Activated naive CD4-positive, alpha-beta T cell treated with anti-CD3 and anti-CD28 coated beads for 36 hours (primary cell): Measurements from ENCODE around the gene KAZN. TPM values are rescaled to one million over a fixed set of nuclear protein-coding genes. Genes with fewer than 3 reads are reported as not detected.
"Not testable (repeated sequence)": the region's sequence is repeated elsewhere in the genome, so short reads cannot be mapped to it uniquely, and the experiment has no call there.

ENCODE experiments used
- CTCF ChIA-PET: fragments of 350-600 bp; sonication (Branson Sonifier 250); formaldehyde crosslinking; loops from one replicate; lab custom pipeline; 2021; ENCODE audit warnings: antibody characterized with exemption; lab: Charles Lee
- DNase-seq: peaks from one replicate; pipeline ENCODE4 v3.0.0-alpha.2; 2020
- H3K27ac Mint-ChIP-seq: one replicate; pipeline ENCODE4 v1.8.0; 2021; ENCODE audit warnings: mild to moderate bottlenecking, mixed read lengths
- H3K27me3 Mint-ChIP-seq: one replicate; pipeline ENCODE4 v1.8.0; 2021; ENCODE audit warnings: low read depth, mixed read lengths
- H3K36me3 Mint-ChIP-seq: one replicate; pipeline ENCODE4 v1.8.0; 2021; ENCODE audit warnings: low read depth, mixed read lengths
- H3K4me1 Mint-ChIP-seq: one replicate; pipeline ENCODE4 v1.8.0; 2021; ENCODE audit warnings: low read depth, mixed read lengths
- H3K4me3 Mint-ChIP-seq: one replicate; pipeline ENCODE4 v1.8.0; 2021; ENCODE audit warnings: mild to moderate bottlenecking, moderate library complexity, mixed read lengths
- H3K9me3 Mint-ChIP-seq: one replicate; pipeline ENCODE4 v1.8.0; 2021; ENCODE audit warnings: mixed read lengths
- intact Hi-C: fragments of 100-400 bp; cut with micrococcal nuclease; formaldehyde crosslinking; loops from one replicate; pipeline ENCODE4 v1.15.1; 2023
- total RNA-seq, 2 experiments: library from RNA; stranded (reverse); gene quantifications; one replicate each; pipeline ENCODE4 v1.2.3, GENCODE V29; 2021

KAZN gene
- total RNA-seq, 2 experiments from 2014 or later = 0.55 to 0.59 TPM

GRCh38 chr1:14571810-14572767, 26.4 kb upstream of the KAZN start:
- Mint-ChIP-seq H3K4me3 (no peak overlapping the region), H3K9me3 (peaks cover 5% of the 10 kb centered on the region), H3K36me3 (no peaks in the 10 kb centered on the region), H3K4me1 (no peaks in the 10 kb centered on the region), H3K27me3 (peaks cover 16% of the 10 kb centered on the region), H3K27ac (no peak overlapping the region)
- DNase-seq = peak; percentile 14
- intact Hi-C loops = no loop called here
- CTCF ChIA-PET = no interaction called here

GRCh38 chr1:14572861-14573260, 25.6 kb upstream of the KAZN start:
- H3K4me1 Mint-ChIP-seq = no peaks in the 10 kb centered on the region
- H3K36me3 Mint-ChIP-seq = no peaks in the 10 kb centered on the region
- peaks cover 16% of the 10 kb centered on the region for H3K27me3 Mint-ChIP-seq
- no peak overlapping the region for H3K4me3 Mint-ChIP-seq
- peaks cover 5% of the 10 kb centered on the region for H3K9me3 Mint-ChIP-seq
- H3K27ac Mint-ChIP-seq = no peak overlapping the region
- intact Hi-C loops = no loop called here
- no peak for DNase-seq
- CTCF ChIA-PET = no interaction called here

- intact Hi-C loops = no loop called here
- no peaks in the 10 kb centered on the region for H3K36me3 Mint-ChIP-seq
- peaks cover 12% of the 10 kb centered on the region for H3K27me3 Mint-ChIP-seq
- H3K9me3 Mint-ChIP-seq = peaks cover 13% of the 10 kb centered on the region
- no peak for DNase-seq
- no peak overlapping the region for H3K27ac Mint-ChIP-seq
- no peak overlapping the region for H3K4me3 Mint-ChIP-seq
- CTCF ChIA-PET = no interaction called here
- no peaks in the 10 kb centered on the region for H3K4me1 Mint-ChIP-seq
Measured at GRCh38 chr1:14576155-14576554, 22.3 kb upstream of the KAZN start.

- intact Hi-C loops = no loop called here
- H3K4me1 Mint-ChIP-seq = no peaks in the 10 kb centered on the region
- peaks cover 5% of the 10 kb centered on the region for H3K27me3 Mint-ChIP-seq
- CTCF ChIA-PET = no interaction called here
- DNase-seq = no peak
- H3K4me3 Mint-ChIP-seq = no peak overlapping the region
- no peak overlapping the region for H3K27ac Mint-ChIP-seq
- peaks cover 18% of the 10 kb centered on the region for H3K9me3 Mint-ChIP-seq
- H3K36me3 Mint-ChIP-seq = no peaks in the 10 kb centered on the region
Measured at GRCh38 chr1:14577261-14577660, 21.2 kb upstream of the KAZN start.

- H3K27me3 Mint-ChIP-seq = peaks cover 5% of the 10 kb centered on the region
- CTCF ChIA-PET = no interaction called here
- H3K9me3 Mint-ChIP-seq = peaks cover 18% of the 10 kb centered on the region
- no peak overlapping the region for H3K4me3 Mint-ChIP-seq
- H3K36me3 Mint-ChIP-seq = no peaks in the 10 kb centered on the region
- no peak overlapping the region for H3K27ac Mint-ChIP-seq
- intact Hi-C loops = no loop called here
- DNase-seq = no peak
- H3K4me1 Mint-ChIP-seq = no peaks in the 10 kb centered on the region
Measured at GRCh38 chr1:14578156-14578555, 20.3 kb upstream of the KAZN start.

- H3K27ac Mint-ChIP-seq, DNase-seq, H3K4me3 Mint-ChIP-seq, H3K4me1 Mint-ChIP-seq, H3K27me3 Mint-ChIP-seq, CTCF ChIA-PET, H3K36me3 Mint-ChIP-seq, intact Hi-C loops: not testable (repeated sequence)
- peaks cover 15% of the 10 kb centered on the region for H3K9me3 Mint-ChIP-seq
Measured at GRCh38 chr1:14580295-14580694, 18.2 kb upstream of the KAZN start.

GRCh38 chr1:14580986-14581385, 17.5 kb upstream of the KAZN start:
- Mint-ChIP-seq H3K4me3 (no peak overlapping the region), H3K36me3 (no peaks in the 10 kb centered on the region), H3K27me3 (peaks cover 9% of the 10 kb centered on the region), H3K27ac (no peak overlapping the region), H3K9me3 (peaks cover 15% of the 10 kb centered on the region), H3K4me1 (no peaks in the 10 kb centered on the region)
- no peak for DNase-seq
- CTCF ChIA-PET = no interaction called here
- intact Hi-C loops = no loop called here

- H3K27me3 Mint-ChIP-seq = peaks cover 12% of the 10 kb centered on the region
- peaks cover 15% of the 10 kb centered on the region for H3K9me3 Mint-ChIP-seq
- H3K27ac Mint-ChIP-seq = no peak overlapping the region
- DNase-seq = no peak
- CTCF ChIA-PET = no interaction called here
- H3K4me1 Mint-ChIP-seq = no peaks in the 10 kb centered on the region
- no peak overlapping the region for H3K4me3 Mint-ChIP-seq
- intact Hi-C loops = no loop called here
- no peaks in the 10 kb centered on the region for H3K36me3 Mint-ChIP-seq
Measured at GRCh38 chr1:14583788-14584187, 14.7 kb upstream of the KAZN start.

GRCh38 chr1:14585728-14586127, 12.8 kb upstream of the KAZN start:
- intact Hi-C loops = no loop called here
- Mint-ChIP-seq H3K9me3 (peaks cover 11% of the 10 kb centered on the region), H3K36me3 (no peaks in the 10 kb centered on the region), H3K27me3 (peaks cover 14% of the 10 kb centered on the region), H3K4me1 (no peaks in the 10 kb centered on the region), H3K4me3 (no peak overlapping the region), H3K27ac (no peak overlapping the region)
- no peak for DNase-seq
- CTCF ChIA-PET = no interaction called here

GRCh38 chr1:14590411-14591180, 7.9 kb upstream of the KAZN start:
- Mint-ChIP-seq H3K27ac (no peak overlapping the region), H3K27me3 (peaks cover 10% of the 10 kb centered on the region), H3K9me3 (no peaks in the 10 kb centered on the region), H3K36me3 (no peaks in the 10 kb centered on the region), H3K4me3 (no peak overlapping the region), H3K4me1 (no peaks in the 10 kb centered on the region)
- CTCF ChIA-PET = no interaction called here
- intact Hi-C loops = loop anchor here (5.0 kb wide), 1 partner anchor 312 kb away; no protein-coding TSS in a partner anchor
- no peak for DNase-seq

GRCh38 chr1:14591600-14591999, 6.9 kb upstream of the KAZN start:
- CTCF ChIA-PET = no interaction called here
- no peaks in the 10 kb centered on the region for H3K9me3 Mint-ChIP-seq
- no peak for DNase-seq
- no peak overlapping the region for H3K4me3 Mint-ChIP-seq
- no peaks in the 10 kb centered on the region for H3K36me3 Mint-ChIP-seq
- H3K27ac Mint-ChIP-seq = no peak overlapping the region
- intact Hi-C loops = loop anchor here (5.0 kb wide), 1 partner anchor 311 kb away; no protein-coding TSS in a partner anchor
- no peaks in the 10 kb centered on the region for H3K4me1 Mint-ChIP-seq
- H3K27me3 Mint-ChIP-seq = peaks cover 16% of the 10 kb centered on the region

GRCh38 chr1:14592004-14592631, 6.4 kb upstream of the KAZN start:
- no peak for DNase-seq
- H3K27me3 Mint-ChIP-seq = peaks cover 19% of the 10 kb centered on the region
- H3K9me3 Mint-ChIP-seq = no peaks in the 10 kb centered on the region
- H3K36me3 Mint-ChIP-seq = no peaks in the 10 kb centered on the region
- no peak overlapping the region for H3K27ac Mint-ChIP-seq
- intact Hi-C loops = loop anchor here (5.0 kb wide), 1 partner anchor 310 kb away; no protein-coding TSS in a partner anchor
- H3K4me1 Mint-ChIP-seq = no peaks in the 10 kb centered on the region
- CTCF ChIA-PET = no interaction called here
- H3K4me3 Mint-ChIP-seq = no peak overlapping the region
